Ureter (tissue), 1 donor: ENCODE data around the gene FRZB. TPM values are rescaled to one million over a fixed set of nuclear protein-coding genes. Genes with fewer than 3 reads are reported as not detected.
A peak's percentile ranks its signal among the peaks of the same experiment; 100 is the strongest.
"Not testable (repeated sequence)": the region's sequence is repeated elsewhere in the genome, so short reads cannot be mapped to it uniquely, and the experiment has no call there.

ENCODE experiments used
- DNase-seq: peaks from one replicate; pipeline ENCODE4 v3.0.0-alpha.2; 2020; ENCODE audit warnings: low spot score
- total RNA-seq: library from RNA; stranded (reverse); gene quantifications from one replicate; pipeline ENCODE4 v1.2.4, GENCODE V29; 2023
- donor health status: DM: yes; HTN: yes; CAD: no.

The FRZB gene, protein sequence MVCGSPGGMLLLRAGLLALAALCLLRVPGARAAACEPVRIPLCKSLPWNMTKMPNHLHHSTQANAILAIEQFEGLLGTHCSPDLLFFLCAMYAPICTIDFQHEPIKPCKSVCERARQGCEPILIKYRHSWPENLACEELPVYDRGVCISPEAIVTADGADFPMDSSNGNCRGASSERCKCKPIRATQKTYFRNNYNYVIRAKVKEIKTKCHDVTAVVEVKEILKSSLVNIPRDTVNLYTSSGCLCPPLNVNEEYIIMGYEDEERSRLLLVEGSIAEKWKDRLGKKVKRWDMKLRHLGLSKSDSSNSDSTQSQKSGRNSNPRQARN
- 11.8 TPM for total RNA-seq

DNA sequence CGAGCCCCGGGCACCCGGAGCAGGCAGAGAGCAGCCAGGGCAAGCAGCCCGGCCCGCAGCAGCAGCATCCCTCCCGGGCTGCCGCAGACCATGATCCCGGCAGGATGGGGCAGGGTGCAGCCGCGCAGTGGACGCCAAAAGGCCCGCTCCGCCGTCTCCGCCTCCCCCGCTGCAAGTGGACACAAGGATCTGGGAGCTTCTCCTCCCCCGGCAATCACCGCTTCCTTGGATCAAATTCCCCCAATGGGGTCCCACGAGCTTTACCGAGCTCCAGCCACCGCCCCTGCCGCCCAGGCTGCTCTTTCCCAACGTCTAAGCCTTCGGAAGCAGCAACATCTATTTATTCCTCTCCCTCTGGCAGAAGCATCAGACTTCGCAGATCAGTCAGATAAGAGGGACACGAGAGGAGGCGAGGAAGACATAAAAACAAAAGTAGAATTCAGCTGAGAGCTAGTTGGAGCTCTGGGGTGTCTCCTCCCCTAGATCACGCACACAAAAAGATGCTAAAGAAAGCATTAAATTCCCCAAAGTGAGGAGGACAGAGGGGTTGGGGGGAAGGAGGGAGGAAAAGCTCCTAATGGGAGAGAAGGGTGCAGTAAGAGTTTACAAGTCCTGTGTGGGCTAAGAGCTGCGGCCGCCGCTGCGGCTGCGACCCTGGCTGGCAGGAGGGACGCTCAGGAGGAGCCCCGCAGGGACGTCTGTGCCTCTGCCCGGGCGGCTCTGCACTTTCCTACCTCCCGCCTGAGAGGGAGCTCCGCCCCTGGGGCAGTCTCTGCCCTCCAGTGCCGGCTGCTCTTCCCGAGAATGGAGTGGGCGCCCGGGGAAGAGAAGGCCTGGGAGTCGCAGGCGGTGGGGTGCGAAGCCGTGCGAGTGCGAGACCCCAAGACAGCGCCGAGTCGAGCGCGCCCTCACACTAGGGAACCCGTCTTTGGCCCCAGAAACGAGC is at the start of gene FRZB:
TSS of gene FRZB (minus strand) at position 177 of the 946 bp plus-strand sequence. CDS start at position 92, 85 bp downstream.
- peak; percentile 68 for DNase-seq

DNA sequence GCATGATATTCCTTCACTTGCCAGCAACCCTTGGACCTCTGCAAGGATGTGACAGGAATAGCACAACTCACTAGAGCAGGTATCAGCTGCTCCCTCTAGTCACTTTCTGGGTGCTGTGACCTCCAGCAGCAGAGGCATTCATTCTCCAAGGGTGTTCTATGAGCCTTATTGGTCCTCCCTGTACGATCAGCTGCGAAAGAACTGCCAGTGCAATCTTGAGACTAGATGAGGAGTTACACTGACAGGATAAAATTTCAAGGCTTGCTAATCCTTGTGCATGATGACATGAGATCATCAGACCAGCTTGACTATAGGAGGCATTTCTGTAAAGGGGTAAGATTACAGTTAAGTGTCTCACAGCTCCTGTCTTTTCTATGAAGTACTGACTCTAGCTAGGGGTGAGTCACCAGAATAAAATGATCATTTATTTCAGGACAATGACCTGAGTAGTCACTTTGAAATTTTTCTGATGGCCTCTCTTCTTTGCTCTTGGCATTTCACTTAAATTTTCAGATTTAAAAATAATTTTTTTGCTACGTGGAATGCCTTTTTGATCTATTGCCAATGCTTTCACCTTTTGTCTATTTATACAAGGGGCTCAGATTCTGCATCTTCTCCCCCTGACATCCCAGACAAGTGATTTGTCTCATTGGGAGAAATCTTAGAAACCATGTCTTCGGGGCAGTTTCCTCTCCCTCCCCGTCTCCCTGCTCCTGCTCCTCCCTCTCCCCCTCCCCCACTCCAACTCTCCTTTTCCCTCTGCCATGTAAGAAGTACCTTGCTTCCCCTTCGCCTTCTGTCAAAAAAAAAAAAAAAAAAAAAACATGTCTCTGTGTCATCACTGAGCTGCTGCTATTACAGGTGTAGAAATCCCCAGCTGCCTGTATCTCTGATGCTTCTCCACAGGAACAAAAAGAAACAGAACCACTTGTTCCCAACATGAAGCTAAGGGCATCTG is 49.2 kb upstream of the FRZB start:
- DNase-seq = no peak

DNA sequence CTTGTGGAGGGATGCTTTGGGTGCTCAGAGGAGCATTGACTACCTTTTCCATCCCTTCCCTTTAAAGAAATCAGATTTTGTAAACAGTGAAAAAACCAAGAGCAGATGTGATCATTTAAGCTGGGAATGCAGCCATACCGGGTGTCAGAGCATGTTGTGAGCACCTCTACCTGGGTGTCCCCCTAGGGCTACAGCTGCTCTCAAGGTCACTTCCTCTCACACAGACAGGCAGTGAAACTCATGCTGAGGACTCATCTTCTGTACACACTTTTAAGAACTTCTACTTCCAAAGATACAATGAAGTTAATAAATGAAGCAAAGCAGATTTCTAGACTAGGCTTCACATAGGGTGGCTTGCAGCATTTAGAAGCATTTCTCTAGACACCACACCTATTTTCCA is 48.4 kb upstream of the FRZB start:
- DNase-seq = no peak

DNA sequence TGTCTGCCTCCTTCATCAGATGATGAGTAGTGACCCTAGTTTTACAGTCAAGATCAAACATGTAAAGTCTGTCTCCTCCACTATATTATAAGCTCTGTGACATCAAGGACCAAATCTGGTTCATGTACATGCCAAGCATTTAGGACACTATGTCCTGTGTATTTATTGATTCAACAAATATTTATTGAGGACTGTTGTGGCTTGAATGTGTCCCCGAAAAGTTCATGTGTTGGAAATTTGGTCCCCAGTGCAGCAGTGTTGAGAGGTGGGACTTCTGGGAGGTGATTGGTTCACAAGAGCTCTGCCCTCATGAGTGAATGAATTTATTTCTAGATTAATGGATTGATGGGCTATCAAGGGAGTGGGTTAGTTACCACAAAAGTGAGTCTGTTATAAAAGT is 46.6 kb upstream of the FRZB start:
- DNase-seq = no peak

DNA sequence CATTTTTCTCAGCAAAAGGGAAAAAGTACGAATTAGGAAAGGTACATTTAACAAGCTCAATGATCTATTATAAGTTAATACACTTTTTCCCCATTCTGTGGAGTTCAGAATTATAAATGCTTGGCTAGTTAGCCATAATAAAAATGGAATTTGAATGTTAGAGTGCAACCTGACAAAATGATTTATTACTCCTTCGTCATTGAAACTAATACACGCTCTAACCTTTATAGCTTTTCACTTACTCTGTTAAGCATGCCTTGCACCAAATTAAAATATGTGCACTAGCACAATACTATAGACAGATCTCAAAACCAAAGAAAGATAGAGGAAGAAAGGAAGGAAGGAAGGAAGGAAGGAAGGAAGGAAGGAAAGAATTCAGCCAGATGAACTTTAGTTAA is 46.1 kb upstream of the FRZB start:
- no peak for DNase-seq

DNA sequence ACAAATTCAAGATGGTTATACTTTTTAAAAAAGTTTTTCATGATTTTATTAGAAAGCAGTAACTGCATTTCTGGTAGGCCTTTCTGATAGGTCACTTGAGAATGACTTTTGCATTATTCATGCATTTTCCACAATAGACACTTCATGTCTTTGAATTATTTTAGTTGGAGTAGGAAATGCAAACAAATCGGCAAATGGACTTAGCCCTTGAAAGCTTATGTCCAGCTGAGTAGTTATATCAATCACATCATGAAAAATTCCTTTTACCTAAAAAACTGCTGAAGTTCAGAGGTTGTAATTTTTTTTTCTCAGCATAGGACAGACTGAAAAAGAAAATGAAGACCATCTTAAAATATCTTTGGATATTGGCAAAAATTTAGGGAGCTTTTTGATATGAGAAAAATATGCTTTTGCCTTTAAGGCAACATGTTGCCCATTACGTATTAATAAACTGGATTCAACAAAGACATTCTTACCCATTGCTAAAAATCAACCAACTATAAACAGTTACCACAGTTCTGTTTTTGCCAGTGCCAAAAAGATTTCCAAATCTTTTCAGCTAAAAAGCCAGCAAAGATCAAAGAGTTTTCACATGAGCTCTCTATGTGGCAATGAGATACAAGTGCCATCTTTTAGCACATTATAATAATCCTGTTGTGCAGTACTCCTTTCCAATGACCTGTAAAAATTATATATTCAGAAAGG is 45.5 kb upstream of the FRZB start:
- DNase-seq = no peak

DNA sequence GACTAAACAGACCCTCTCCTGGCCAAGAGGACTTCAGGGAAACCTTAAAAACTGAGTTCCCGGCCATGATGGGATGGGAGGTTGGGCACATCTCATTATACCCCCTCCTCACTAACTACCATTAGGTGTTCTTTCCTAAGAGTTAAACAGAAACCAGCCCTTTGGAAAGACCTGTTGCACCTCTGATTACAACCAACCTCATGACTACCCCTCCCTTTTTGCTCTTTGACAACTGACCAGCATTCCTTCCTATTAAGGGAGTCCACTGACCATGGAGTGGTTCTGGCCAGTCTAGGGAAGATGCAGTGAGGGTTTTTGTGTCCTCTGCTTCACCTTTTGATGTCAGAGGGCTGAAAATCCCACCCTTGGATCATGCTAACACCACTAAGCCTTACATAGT is 44.5 kb upstream of the FRZB start:
- no peak for DNase-seq

DNA sequence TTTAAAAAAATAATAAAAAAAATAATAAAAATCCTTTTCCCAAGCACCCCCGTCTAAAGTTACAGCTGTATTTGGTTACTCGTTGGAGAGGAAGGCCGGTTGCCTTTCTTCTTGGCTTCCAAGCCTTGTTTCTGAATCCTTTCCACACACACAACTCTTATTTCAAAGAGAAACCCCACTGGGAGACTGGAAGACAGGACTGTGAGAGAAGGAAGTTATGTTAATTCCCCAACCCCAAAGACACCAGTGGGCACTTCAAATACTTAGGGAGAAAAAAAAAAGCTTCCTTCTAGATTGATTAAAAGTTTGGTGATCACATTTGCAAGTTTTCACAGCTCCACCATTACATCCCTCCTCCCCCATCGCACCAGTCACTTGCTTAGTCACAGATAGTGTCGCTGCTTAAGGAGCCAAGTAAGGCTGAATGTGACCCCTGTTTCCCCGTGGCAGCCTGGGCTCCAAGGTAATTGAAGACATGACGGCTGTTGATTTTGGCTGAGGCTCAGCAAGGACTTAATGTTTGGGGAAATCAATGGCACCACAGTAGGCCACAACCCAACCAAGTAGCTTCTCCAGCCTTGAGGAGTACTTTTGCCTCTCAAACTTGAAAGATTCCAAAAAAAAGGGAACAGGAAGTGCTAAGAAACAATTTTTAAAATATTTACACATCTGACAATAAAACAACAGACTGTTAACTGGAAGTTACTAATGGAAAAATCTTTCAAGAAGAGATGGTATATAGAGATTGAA is 40.8 kb upstream of the FRZB start:
- no peak for DNase-seq

DNA sequence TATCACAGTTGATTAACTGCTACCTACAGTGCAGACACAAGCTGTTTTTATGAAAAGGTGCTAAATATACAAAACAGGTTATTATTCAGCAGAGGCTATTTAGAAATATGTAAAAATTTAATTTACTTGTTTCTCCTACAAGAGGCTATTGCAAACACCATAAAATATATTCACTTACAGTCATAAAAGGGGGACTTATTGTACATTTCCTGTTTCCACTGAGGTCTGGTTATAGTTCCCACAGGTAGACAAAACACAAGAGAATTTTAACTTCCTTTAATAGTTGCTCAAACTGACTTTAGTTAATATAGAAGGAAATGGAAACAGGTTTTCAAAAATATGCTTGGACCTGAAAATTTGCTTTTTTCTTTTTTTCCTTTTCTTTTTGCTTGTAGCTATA is 40.0 kb upstream of the FRZB start:
- no peak for DNase-seq

DNA sequence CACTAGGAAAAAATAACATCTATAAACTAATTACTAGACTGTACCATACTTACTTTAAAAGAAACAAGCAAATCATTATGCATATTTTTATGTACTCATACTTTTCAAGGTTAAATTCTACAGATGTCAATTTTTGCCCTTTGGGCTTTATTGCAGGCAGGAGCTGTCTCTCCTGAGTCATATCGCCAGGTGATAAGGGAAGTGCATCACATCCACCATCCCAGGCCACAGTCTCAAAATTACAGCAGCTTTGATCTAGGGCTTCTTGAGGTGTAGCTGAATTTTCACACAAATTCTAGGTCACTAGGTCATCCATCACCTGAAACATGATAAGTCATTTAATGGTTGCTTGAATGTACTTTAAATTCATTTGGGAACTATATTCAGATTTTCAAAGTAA is 38.4 kb upstream of the FRZB start:
- no peak for DNase-seq

DNA sequence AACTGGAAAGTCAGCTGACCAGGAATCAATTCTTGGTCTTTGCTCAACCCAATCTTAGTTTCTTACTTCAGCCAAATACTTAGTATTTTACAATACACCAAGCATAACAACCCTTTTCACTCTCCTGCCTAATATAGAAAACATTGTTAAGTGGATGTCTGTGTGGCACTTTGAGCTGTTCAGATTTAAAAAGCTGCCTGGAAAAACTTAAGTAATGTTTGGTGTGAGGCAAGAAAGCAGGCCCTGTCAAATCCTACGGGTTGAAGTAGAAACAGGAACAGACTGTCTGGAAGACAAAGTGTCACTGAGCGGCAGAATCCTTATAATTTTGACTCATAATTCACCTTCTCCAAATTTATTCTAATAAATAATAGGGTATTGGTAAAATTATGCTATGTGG is 37.1 kb upstream of the FRZB start:
- no peak for DNase-seq

DNA sequence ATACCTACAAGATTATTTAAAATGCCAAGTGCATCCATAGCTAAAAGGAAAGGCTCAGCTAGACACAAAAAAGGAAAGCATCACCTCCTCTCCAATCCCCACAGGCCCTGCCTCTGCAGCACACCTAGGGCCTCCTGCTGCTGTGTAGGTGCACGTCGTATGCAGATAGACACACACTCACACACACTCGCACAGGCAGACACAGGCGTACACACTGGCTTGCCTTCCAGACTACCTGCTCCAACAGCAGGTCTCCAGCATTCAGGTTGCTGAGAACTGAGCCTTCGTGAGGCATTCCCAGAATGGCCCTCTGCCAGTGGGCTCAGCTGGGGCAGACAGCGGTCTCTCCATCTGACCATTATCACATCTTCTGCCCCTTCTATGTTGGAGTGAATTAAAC is 35.3 kb upstream of the FRZB start:
- DNase-seq = no peak

DNA sequence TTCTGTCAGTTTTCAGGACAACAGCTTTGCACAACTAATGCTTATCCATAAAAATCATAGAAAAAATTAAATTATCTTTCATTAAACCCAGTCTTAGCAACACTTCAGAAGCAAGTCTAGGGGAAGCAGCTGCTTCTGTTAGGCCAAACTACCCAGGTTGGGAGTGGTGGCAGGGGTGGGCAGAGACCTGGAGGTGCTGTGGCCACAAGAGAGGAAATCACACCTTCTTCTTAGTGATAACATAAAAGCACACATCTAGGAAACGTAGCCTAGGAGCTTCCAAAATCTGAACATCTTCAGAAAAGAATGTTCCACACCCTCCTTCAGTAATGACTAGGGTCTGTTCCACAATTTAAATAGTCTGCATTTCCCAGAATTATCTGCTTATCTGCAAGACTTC is 32.3 kb upstream of the FRZB start:
- no peak for DNase-seq

DNA sequence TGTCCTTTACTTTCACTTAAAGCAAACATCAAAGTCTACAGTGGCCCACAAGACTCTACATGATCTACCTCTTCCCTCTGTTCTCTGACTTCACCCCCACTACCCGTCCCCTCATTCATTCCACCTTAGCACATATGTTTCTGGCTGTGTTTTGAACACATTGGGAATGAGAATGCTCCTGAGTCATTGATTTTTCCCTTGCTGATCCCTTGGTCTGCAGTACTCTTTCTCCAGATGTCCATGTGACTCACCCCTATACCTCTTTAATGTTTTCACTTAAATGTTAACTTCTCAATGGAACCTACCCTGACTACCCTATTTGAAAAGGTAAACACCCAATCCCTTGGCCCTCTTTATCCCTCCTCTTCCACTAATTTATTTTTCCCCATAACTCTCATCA is 30.7 kb upstream of the FRZB start:
- no peak for DNase-seq

DNA sequence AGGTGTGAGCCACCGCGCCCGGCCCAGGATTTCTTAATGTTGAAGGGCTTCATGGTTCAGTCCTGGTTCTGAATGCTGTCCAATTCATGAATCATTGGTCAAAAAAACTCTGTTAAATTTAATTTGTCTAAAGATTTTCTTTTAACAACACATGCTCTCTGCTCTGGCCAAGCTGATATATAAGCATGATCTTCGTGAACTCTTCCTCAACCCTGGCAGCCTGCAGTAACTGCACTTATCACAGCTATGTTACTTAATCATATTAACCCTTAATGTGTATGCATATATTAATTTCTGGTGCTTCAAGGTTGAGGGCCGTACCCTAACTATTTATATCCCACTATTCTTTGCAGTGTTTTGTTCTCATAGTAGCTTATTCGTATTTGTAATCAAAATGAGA is 29.4 kb upstream of the FRZB start:
- no peak for DNase-seq

DNA sequence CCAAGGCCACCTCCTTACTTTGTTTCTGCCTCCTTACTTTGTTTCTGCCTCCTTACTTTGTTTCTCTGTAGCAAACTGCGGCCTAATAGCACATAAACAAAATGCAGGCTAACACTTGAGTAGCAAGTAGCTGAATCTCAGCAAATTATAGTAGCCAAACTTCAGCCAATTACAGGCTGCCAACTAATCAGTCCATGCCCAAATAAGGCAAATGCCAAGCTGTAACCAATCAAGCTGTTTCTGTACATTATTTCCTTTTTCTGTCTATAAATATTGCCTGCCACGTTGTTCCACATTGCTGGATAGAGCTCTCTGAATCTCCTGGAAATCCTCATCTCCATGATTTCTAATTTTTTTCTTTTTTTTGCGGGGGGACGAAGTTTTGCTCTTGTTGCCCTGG is 28.7 kb upstream of the FRZB start:
- no peak for DNase-seq

DNA sequence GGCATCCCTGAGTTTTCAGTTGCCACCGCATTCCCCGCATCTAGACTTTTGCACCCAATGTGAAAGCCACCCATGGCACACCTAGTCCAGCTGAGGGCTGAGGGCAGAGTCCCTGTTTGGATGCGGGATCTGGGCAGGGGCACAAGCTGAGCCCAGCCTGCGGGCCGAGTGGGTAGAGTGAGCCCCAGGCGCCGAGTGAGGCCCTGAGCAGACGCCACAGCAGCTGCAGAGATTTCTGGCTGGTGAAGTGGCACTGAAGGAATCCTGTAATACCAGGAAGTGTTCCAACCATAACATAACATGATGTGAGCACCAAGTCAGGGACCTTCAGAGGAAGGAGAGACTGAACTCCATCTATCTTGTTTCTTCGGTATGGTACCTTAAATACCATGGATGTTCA is 27.7 kb upstream of the FRZB start:
- no peak for DNase-seq

DNA sequence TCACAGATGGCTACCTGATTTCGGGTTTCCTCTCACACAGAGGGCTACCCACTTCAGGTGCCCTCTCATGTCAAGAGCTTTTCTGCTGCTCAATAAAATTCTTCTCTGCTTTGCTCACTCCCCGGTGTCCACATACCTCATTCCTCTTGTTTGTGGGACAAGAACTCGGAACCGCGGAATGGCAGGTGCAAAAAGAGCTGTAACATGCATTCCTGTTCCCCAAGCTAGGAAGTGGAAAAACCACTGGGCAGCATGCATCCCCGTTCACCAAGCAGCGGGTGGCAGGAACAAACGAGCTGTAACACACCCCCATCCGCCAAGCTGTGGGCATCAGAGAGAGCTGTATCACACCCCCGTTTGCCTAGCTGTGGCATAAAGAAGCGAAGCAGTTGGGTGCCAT is 27.2 kb upstream of the FRZB start:
- DNase-seq = no peak

DNA sequence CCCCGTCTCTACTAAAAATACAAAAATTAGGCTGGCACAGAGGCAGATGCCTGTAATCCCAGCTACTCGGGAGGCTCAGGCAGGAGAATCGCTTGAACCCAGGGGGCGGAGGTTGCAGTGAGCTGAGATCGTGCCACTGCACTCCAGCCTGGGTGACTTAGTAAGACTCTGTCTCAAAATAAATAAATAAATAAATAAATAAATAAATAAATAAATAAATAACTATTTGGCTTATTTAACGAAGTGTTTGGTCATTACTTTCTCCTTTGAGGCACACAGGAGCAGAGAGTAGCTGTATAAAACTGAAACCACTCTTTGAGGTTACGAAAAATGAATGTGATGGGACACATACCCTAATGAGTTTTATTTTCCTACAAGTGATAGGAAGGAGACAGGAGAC is 26.6 kb upstream of the FRZB start:
- DNase-seq = not testable (repeated sequence)

DNA sequence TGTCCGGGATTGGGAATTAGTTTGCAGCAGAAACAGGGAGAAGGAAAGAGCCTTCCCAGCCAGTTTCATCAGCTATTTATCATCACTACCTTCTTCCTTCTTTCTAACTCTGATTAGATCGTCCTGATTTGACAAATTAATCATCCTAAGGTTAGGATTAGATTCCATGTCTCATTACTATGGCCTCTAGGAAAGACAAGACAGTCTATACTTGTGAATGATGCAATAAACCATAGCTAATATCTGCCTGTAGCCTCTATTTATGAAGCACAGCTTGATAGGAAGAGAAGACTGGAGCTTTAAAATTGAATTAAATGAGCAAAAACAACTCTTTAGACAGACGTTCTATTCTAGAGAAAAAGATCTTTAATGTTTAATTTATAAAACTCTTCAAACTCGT is 25.2 kb upstream of the FRZB start:
- no peak for DNase-seq
